Measurements from ENCODE around the gene PCAT7. TPM values are rescaled to one million over a fixed set of nuclear protein-coding genes. Genes with fewer than 3 reads are reported as not detected.

The PCAT7 gene
- total and polyA plus RNA-seq, 2 of the 4 experiments (the other 2 are of a cell fraction), result not detected

DNA sequence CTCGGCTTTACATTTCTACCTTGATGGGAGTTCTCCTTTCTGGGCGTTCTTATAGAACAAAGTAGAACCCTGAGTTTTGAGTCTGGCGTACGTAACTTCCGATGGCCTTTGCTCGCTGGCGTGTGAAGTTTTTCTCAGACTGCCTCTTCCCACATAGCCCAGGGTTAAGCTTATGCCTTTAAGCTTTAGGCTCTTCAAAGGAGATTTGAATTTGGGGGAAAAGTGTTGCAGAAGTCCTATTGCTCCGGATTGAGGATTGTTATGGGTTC lies 52.5 kb downstream of the PCAT7 start:
- dilution Hi-C loops (cut with HindIII; ENCODE audit: low sequenced_read_pairs, unreplicated experiment) (no loop called here), in situ Hi-C loops (cut with MboI; ENCODE audit: low sequenced_read_pairs) (no loop called here), intact Hi-C loops (cut with micrococcal nuclease) (no loop called here)
- Histone ChIP-seq H3K36me3 (ENCODE audit: control insufficient read depth, insufficient read depth, low read length) (no peaks in the 10 kb centered on the region), H2BK20ac (ENCODE audit: low read depth, low read length) (no peak overlapping the region), H3K23ac (ENCODE audit: low read depth, low read length) (no peak overlapping the region), H4K5ac (ENCODE audit: low read depth, low read length) (no peak overlapping the region), H3K27ac (ENCODE audit: insufficient read depth, low read length) (no peak overlapping the region), H3K27me3 (ENCODE audit: control insufficient read depth, insufficient read depth, low read length) (peaks cover 49% of the 10 kb centered on the region), H4K8ac (ENCODE audit: low read depth in 2 of 2, low read length in 2 of 2) (no peak overlapping the region), H2AFZ (replicated peaks; ENCODE audit: low read length, poor library complexity) (no peak overlapping the region), H2BK15ac (ENCODE audit: low read depth, low read length) (no peak overlapping the region), H3K14ac (replicated peaks; ENCODE audit: low read depth, low read length) (no peak overlapping the region), H2BK5ac (ENCODE audit: low read depth, low read length, poor library complexity, severe bottlenecking) (no peak overlapping the region), H3K56ac (ENCODE audit: extremely low read depth, insufficient read depth, low read length) (no peak overlapping the region), H3K9ac (ENCODE audit: low read depth, low read length) (no peak overlapping the region), H2AK5ac (ENCODE audit: low read depth, low read length) (no peak overlapping the region), H3K4ac (ENCODE audit: low read depth, low read length) (no peak overlapping the region), H4K20me1 (ENCODE audit: insufficient read depth, low read length) (no peaks in the 10 kb centered on the region), H3K79me1 (ENCODE audit: low read depth in 1 of 2, low read length in 2 of 2) (no peaks in the 10 kb centered on the region), H3K9me1 (ENCODE audit: insufficient read depth, low read length) (no peaks in the 10 kb centered on the region), H3K9me3 (ENCODE audit: control insufficient read depth, insufficient read depth, low read length) (no peaks in the 10 kb centered on the region), H3K4me1 (ENCODE audit: control insufficient read depth, insufficient read depth, low read length) (no peaks in the 10 kb centered on the region), H3K4me3 (ENCODE audit: insufficient read depth, low read depth, low read length) (no peak overlapping the region), H2BK120ac (ENCODE audit: low read depth, low read length) (no peak overlapping the region), H2AK9ac (replicated peaks; ENCODE audit: low read depth, low read length, poor library complexity) (no peak overlapping the region), H3K4me2 (ENCODE audit: low read depth, low read length) (no peak overlapping the region), H4K91ac (ENCODE audit: insufficient read depth, low read depth, low read length) (no peak overlapping the region), H3K18ac (ENCODE audit: low read depth, low read length) (no peak overlapping the region)
- POLR2A ChIA-PET (ENCODE audit: unreplicated experiment), result no interaction called here
- CTCF ChIA-PET, result no interaction called here
- no TSS peak for BruUV-seq (replicated peaks)
- WGBS, 2 experiments (ENCODE audit: extremely low coverage in 2 of 2, insufficient read length in 1 of 2), result 86% methylated on average over 1 of the region's 8 CpGs; no CpG with 5 or more reads in 1 of the 2 experiments
- ATAC-seq (ENCODE audit: low read depth) (no peak), DNase-seq (no peak)
- TF ChIP-seq MAFK (IDR thresholded peaks at IDR 0.05; ENCODE audit: low read depth, low read length), result no peak

Measured in IMR-90 (cell line).